OCI-LY7 (cell line): Measurements from ENCODE around the gene SNX27. TPM values are rescaled to one million over a fixed set of nuclear protein-coding genes. Genes with fewer than 3 reads are reported as not detected.

Experiments used
- BruUV-seq: library from RNA; stranded (reverse); fragments of 400-500 nt; replicated peaks from 2 replicates; lab custom pipeline; 2021; lab: Mats Ljungman, UMichigan
- CTCF ChIA-PET: fragments of 300-600 bp; sonication (Branson Sonifier 250); formaldehyde crosslinking; loops from one replicate; lab custom pipeline; 2022; ENCODE audit warnings: antibody characterized with exemption; ENCODE audit not compliant: unreplicated experiment; lab: Charles Lee
- POLR2A ChIA-PET: fragments of 300-600 bp; sonication (Branson Sonifier 250); formaldehyde crosslinking; loops from one replicate; lab custom pipeline; 2022; ENCODE audit warnings: antibody characterized with exemption; lab: Charles Lee
- DNase-seq: peaks from one replicate; pipeline ENCODE4 v3.0.0-alpha.2; 2015; ENCODE audit warnings: low spot score
- H2AFZ ChIP-seq: fragments of 200-600 bp; sonication (generic), shearing (Covaris generic); 2 replicates; pipeline ENCODE4 v1.6.1; 2014; ENCODE audit warnings: mild to moderate bottlenecking, antibody characterized with exemption, low read length, moderate library complexity
- H3K27ac ChIP-seq: fragments of 200-600 bp; sonication (generic); 2 replicates; pipeline ENCODE4 v1.5.1; 2014; ENCODE audit warnings: mixed run types, low read depth, mild to moderate bottlenecking, moderate library complexity, low read length, inconsistent platforms; ENCODE audit not compliant: poor library complexity, severe bottlenecking
- H3K36me3 ChIP-seq: fragments of 200-600 bp; sonication (generic); 2 replicates; pipeline ENCODE4 v1.6.1; 2014; ENCODE audit warnings: mild to moderate bottlenecking, antibody characterized with exemption, low read length, moderate library complexity, mixed read lengths; ENCODE audit not compliant: insufficient read depth
- H3K4me1 ChIP-seq: fragments of 200-600 bp; sonication (generic); 2 replicates; pipeline ENCODE4 v1.5.1; 2014; ENCODE audit warnings: mild to moderate bottlenecking, low read length; ENCODE audit not compliant: insufficient read depth, poor library complexity, severe bottlenecking
- H3K4me2 ChIP-seq: fragments of 200-600 bp; sonication (generic); 2 replicates; pipeline ENCODE4 v1.6.1; 2014; ENCODE audit warnings: mild to moderate bottlenecking, low read length
- H3K4me3 ChIP-seq: fragments of 200-600 bp; sonication (generic); 2 replicates; pipeline ENCODE4 v1.5.1; 2014; ENCODE audit warnings: mild to moderate bottlenecking, low read depth, low read length; ENCODE audit not compliant: poor library complexity, severe bottlenecking
- H3K79me2 ChIP-seq: fragments of 200-600 bp; sonication (generic); 2 replicates; pipeline ENCODE4 v1.6.1; 2016; ENCODE audit warnings: low read depth, mild to moderate bottlenecking, low read length, moderate library complexity, mixed read lengths; ENCODE audit not compliant: insufficient read depth
- H3K9me2 ChIP-seq: fragments of 200-600 bp; sonication (generic); 2 replicates; pipeline ENCODE4 v1.6.1; 2016; ENCODE audit warnings: mild to moderate bottlenecking, low read length, mixed read lengths; ENCODE audit not compliant: insufficient read depth
- H3K9me3 ChIP-seq: fragments of 200-600 bp; sonication (generic); 2 replicates; pipeline ENCODE4 v1.6.1; 2014; ENCODE audit warnings: mild to moderate bottlenecking, mixed run types, low read length, mixed read lengths
- H4K20me1 ChIP-seq: fragments of 200-600 bp; sonication (generic); 2 replicates; pipeline ENCODE4 v1.6.1; 2014; ENCODE audit warnings: mild to moderate bottlenecking, antibody characterized with exemption, low read length, moderate library complexity, mixed read lengths; ENCODE audit not compliant: insufficient read depth
- EZH2phosphoT487 ChIP-seq: fragments of 200-600 bp; sonication (generic); IDR thresholded peaks from 2 replicates; pipeline ENCODE4 v1.6.1; 2018; ENCODE audit warnings: low read depth, borderline replicate concordance, mild to moderate bottlenecking, mixed run types, antibody characterized with exemption, low read length, moderate library complexity, mixed read lengths
- intact Hi-C: fragments of 100-400 bp; cut with micrococcal nuclease; formaldehyde crosslinking; loops from one replicate; pipeline ENCODE4 v1.10.0; 2022; ENCODE audit not compliant: unreplicated experiment
- total RNA-seq, 2 experiments: library from RNA; depleted of rRNA in 1 of 2; stranded (reverse); fragments of >200 nt in 1 of 2; shearing (Covaris generic) in 1 of 2; gene quantifications; 2 replicates each; pipeline ENCODE4 v1.2.3, GENCODE V29; 2014 to 2022
- TF ChIP-seq, protein P1 (sequence below): fragments of 200-600 bp; sonication (generic); conservative IDR thresholded peaks from 2 replicates; pipeline ENCODE4 v1.5.1; 2014; ENCODE audit warnings: mild to moderate bottlenecking, antibody characterized with exemption, low read length, moderate library complexity, mixed read lengths

The SNX27 gene
- total RNA-seq, 2 experiments from 2014 or later, result 16.4 to 32.0 TPM

DNA sequence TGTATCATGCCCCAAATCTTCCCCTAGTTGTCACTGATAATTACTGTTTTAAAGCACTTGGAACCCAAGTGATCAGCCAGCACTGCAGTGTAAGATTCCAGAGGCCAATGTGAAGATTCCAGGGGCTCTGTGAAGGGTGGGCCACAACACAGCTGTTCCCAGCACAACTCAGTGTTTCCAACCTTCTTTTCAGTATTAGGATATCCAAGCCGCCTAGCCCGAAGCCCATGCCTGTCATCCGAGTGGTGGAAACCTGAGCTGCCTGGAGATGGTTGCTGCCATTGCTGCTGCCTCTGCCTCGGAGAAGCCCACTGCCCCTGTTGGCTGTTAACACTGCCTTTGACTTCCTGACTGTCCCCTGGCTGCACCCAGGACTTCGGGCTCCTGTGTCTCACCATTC lies 30.4 kb upstream of the SNX27 start:
- no peak for TF ChIP-seq EZH2phosphoT487
- TF ChIP-seq, protein P1, sequence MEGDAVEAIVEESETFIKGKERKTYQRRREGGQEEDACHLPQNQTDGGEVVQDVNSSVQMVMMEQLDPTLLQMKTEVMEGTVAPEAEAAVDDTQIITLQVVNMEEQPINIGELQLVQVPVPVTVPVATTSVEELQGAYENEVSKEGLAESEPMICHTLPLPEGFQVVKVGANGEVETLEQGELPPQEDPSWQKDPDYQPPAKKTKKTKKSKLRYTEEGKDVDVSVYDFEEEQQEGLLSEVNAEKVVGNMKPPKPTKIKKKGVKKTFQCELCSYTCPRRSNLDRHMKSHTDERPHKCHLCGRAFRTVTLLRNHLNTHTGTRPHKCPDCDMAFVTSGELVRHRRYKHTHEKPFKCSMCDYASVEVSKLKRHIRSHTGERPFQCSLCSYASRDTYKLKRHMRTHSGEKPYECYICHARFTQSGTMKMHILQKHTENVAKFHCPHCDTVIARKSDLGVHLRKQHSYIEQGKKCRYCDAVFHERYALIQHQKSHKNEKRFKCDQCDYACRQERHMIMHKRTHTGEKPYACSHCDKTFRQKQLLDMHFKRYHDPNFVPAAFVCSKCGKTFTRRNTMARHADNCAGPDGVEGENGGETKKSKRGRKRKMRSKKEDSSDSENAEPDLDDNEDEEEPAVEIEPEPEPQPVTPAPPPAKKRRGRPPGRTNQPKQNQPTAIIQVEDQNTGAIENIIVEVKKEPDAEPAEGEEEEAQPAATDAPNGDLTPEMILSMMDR, result no peak
- Histone ChIP-seq H3K9me3 (no peaks in the 10 kb centered on the region), H3K4me1 (no peaks in the 10 kb centered on the region), H3K4me3 (no peak overlapping the region), H3K4me2 (no peak overlapping the region), H4K20me1 (no peaks in the 10 kb centered on the region), H3K9me2 (no peaks in the 10 kb centered on the region), H3K79me2 (no peaks in the 10 kb centered on the region), H3K36me3 (no peaks in the 10 kb centered on the region), H2AFZ (no peak overlapping the region), H3K27ac (no peak overlapping the region)
- BruUV-seq, result no TSS peak
- DNase-seq, result no peak
- ChIA-PET POLR2A (interaction anchor here (0.9 kb wide), 1 partner anchor 12 kb away, joined by 3 read pairs; no protein-coding TSS in a partner anchor), CTCF (no interaction called here)
- intact Hi-C loops, result no loop called here

DNA sequence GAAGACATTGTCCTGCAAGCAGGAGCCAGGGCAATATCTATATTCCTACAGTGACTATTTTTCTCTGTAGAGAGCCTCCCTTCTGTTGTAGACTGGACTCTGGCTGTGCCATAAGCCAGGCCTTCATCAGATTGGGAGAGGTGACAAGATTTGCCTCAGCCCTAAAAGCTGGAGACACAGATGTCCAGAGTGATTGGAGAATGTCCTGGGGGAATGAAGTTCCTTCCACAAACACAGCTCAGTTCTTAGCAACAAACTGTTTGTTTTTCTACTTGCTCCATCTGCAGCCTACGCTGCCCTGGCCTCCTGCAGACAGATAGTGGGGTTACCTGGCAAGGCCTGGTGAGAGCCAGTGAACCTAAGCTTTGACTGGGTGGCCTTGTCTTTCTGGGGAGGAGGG lies 29.9 kb upstream of the SNX27 start:
- intact Hi-C loops, result no loop called here
- Histone ChIP-seq H3K4me2 (no peak overlapping the region), H3K4me3 (no peak overlapping the region), H3K9me2 (no peaks in the 10 kb centered on the region), H3K36me3 (no peaks in the 10 kb centered on the region), H3K4me1 (no peaks in the 10 kb centered on the region), H3K27ac (no peak overlapping the region), H3K79me2 (no peaks in the 10 kb centered on the region), H4K20me1 (no peaks in the 10 kb centered on the region), H3K9me3 (no peaks in the 10 kb centered on the region), H2AFZ (no peak overlapping the region)
- ChIA-PET POLR2A (no interaction called here), CTCF (no interaction called here)
- no peak for DNase-seq
- no peak for TF ChIP-seq EZH2phosphoT487
- TF ChIP-seq, protein P1, result no peak
- no TSS peak for BruUV-seq

DNA sequence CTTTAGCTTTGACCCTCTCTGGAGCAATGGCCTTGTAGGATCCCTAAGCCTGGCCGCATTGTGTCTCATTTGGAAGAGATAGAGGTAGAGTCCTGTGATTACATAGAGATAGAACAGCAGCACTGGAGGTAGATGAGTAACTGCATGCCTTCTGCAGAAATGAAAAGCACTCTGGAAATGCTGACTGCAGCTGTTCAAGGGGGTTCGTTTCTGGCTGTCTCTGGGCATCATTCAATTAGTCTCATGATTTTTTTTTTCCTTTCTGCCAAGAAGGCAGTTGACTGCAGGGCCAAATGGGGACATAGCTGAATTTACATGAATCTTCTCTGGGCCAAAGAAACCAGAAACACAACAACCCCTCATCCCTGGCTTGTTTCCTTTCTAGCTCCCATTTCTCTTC lies 28.1 kb upstream of the SNX27 start:
- BruUV-seq, result no TSS peak
- no peaks in the 10 kb centered on the region for H3K36me3 ChIP-seq
- TF ChIP-seq, protein P1, result no peak
- no peak for TF ChIP-seq EZH2phosphoT487
- POLR2A ChIA-PET, result interaction anchor here (1.4 kb wide), 1 partner anchor 10 kb away, joined by 3 read pairs; no protein-coding TSS in a partner anchor
- no peak for DNase-seq
- H3K4me3 ChIP-seq, result no peak overlapping the region
- H3K4me2 ChIP-seq, result no peak overlapping the region
- H4K20me1 ChIP-seq, result no peaks in the 10 kb centered on the region
- no peaks in the 10 kb centered on the region for H3K4me1 ChIP-seq
- CTCF ChIA-PET, result no interaction called here
- H3K79me2 ChIP-seq, result no peaks in the 10 kb centered on the region; the same call in 1 of the 2 replicates
- H3K9me2 ChIP-seq, result no peaks in the 10 kb centered on the region
- intact Hi-C loops, result no loop called here
- H3K27ac ChIP-seq, result no peak overlapping the region
- no peak overlapping the region for H2AFZ ChIP-seq
- no peaks in the 10 kb centered on the region for H3K9me3 ChIP-seq
